ENCODE results near the gene FBXO21. TPM values are rescaled to one million over a fixed set of nuclear protein-coding genes. Genes with fewer than 3 reads are reported as not detected.

FBXO21 gene
- total and polyA plus RNA-seq, 2 experiments from 2014 or later = 46.3 to 84.2 TPM

DNA sequence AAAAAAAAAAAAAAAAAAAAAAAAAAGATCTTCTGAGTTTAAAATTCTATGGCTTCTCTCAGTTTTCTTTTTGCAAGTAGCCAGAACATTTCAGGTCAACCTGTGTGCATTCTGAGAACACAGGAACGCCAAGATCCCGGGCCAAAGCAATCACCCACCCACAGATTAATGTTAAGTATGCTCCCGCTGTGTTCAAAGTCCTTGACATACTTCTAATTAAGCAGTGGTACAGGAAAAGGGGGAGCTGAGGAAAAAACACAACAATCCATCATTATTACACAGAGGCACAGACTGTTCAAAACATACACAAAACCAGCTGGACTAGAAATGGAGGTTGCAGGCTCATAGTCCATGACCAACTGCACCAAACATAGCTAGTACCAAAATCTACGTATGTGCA, 2.8 kb downstream of the FBXO21 start:
- Histone ChIP-seq H2AFZ (no peak overlapping the region), H3F3A (replicated peaks; ENCODE audit: low read depth) (no peaks in the 10 kb centered on the region), H3K4me1 (ENCODE audit: insufficient read depth) (peaks cover 13% of the 10 kb centered on the region), H3K4me2 (no peak overlapping the region), H3K27ac (ENCODE audit: low read depth) (no peak overlapping the region), H3K4me3 (no peak overlapping the region), H3K9me2 (ENCODE audit: insufficient read depth) (no peaks in the 10 kb centered on the region), H3K36me3 (ENCODE audit: insufficient read depth) (peaks cover 44% of the 10 kb centered on the region), H3K79me2 (replicated peaks; ENCODE audit: insufficient read depth) (peaks cover 63% of the 10 kb centered on the region), H4K20me1 (replicated peaks; ENCODE audit: insufficient read depth) (peaks cover 33% of the 10 kb centered on the region), H3K27me3 (ENCODE audit: insufficient read depth) (no peaks in the 10 kb centered on the region)
- Mint-ChIP-seq H3K27me3 (ENCODE audit: insufficient read depth, low read depth, poor library complexity) (peaks cover 7% of the 10 kb centered on the region), H3K4me1 (peaks cover 22% of the 10 kb centered on the region), H3K4me3 (no peak overlapping the region; the same call in 2 of the 3 replicates), H3K36me3 (ENCODE audit: low read depth) (peaks cover 47% of the 10 kb centered on the region), H3K9me3 (no peaks in the 10 kb centered on the region), H3K27ac (no peak overlapping the region)
- ATAC-seq = no peak
- DNase-seq (ENCODE audit: low spot score) = no peak
- TF ChIP-seq NANOG (IDR thresholded peaks at IDR 0.05; ENCODE audit: borderline replicate concordance) = no peak
- no peak for TF ChIP-seq STAT1 (IDR thresholded peaks at IDR 0.05; ENCODE audit: unreplicated experiment)
- no peak for TF ChIP-seq ZNF114 (CRISPR knock-in tag; IDR thresholded peaks at IDR 0.05)
- TF ChIP-seq, protein P1, sequence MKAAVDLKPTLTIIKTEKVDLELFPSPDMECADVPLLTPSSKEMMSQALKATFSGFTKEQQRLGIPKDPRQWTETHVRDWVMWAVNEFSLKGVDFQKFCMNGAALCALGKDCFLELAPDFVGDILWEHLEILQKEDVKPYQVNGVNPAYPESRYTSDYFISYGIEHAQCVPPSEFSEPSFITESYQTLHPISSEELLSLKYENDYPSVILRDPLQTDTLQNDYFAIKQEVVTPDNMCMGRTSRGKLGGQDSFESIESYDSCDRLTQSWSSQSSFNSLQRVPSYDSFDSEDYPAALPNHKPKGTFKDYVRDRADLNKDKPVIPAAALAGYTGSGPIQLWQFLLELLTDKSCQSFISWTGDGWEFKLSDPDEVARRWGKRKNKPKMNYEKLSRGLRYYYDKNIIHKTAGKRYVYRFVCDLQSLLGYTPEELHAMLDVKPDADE (IDR thresholded peaks at IDR 0.05) = no peak
- TF ChIP-seq, protein P2, sequence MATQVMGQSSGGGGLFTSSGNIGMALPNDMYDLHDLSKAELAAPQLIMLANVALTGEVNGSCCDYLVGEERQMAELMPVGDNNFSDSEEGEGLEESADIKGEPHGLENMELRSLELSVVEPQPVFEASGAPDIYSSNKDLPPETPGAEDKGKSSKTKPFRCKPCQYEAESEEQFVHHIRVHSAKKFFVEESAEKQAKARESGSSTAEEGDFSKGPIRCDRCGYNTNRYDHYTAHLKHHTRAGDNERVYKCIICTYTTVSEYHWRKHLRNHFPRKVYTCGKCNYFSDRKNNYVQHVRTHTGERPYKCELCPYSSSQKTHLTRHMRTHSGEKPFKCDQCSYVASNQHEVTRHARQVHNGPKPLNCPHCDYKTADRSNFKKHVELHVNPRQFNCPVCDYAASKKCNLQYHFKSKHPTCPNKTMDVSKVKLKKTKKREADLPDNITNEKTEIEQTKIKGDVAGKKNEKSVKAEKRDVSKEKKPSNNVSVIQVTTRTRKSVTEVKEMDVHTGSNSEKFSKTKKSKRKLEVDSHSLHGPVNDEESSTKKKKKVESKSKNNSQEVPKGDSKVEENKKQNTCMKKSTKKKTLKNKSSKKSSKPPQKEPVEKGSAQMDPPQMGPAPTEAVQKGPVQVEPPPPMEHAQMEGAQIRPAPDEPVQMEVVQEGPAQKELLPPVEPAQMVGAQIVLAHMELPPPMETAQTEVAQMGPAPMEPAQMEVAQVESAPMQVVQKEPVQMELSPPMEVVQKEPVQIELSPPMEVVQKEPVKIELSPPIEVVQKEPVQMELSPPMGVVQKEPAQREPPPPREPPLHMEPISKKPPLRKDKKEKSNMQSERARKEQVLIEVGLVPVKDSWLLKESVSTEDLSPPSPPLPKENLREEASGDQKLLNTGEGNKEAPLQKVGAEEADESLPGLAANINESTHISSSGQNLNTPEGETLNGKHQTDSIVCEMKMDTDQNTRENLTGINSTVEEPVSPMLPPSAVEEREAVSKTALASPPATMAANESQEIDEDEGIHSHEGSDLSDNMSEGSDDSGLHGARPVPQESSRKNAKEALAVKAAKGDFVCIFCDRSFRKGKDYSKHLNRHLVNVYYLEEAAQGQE (IDR thresholded peaks at IDR 0.05; ENCODE audit: unreplicated experiment) = no peak
- TF ChIP-seq JUNB (IDR thresholded peaks at IDR 0.05; ENCODE audit: unreplicated experiment) = no peak
- TF ChIP-seq, protein P3, sequence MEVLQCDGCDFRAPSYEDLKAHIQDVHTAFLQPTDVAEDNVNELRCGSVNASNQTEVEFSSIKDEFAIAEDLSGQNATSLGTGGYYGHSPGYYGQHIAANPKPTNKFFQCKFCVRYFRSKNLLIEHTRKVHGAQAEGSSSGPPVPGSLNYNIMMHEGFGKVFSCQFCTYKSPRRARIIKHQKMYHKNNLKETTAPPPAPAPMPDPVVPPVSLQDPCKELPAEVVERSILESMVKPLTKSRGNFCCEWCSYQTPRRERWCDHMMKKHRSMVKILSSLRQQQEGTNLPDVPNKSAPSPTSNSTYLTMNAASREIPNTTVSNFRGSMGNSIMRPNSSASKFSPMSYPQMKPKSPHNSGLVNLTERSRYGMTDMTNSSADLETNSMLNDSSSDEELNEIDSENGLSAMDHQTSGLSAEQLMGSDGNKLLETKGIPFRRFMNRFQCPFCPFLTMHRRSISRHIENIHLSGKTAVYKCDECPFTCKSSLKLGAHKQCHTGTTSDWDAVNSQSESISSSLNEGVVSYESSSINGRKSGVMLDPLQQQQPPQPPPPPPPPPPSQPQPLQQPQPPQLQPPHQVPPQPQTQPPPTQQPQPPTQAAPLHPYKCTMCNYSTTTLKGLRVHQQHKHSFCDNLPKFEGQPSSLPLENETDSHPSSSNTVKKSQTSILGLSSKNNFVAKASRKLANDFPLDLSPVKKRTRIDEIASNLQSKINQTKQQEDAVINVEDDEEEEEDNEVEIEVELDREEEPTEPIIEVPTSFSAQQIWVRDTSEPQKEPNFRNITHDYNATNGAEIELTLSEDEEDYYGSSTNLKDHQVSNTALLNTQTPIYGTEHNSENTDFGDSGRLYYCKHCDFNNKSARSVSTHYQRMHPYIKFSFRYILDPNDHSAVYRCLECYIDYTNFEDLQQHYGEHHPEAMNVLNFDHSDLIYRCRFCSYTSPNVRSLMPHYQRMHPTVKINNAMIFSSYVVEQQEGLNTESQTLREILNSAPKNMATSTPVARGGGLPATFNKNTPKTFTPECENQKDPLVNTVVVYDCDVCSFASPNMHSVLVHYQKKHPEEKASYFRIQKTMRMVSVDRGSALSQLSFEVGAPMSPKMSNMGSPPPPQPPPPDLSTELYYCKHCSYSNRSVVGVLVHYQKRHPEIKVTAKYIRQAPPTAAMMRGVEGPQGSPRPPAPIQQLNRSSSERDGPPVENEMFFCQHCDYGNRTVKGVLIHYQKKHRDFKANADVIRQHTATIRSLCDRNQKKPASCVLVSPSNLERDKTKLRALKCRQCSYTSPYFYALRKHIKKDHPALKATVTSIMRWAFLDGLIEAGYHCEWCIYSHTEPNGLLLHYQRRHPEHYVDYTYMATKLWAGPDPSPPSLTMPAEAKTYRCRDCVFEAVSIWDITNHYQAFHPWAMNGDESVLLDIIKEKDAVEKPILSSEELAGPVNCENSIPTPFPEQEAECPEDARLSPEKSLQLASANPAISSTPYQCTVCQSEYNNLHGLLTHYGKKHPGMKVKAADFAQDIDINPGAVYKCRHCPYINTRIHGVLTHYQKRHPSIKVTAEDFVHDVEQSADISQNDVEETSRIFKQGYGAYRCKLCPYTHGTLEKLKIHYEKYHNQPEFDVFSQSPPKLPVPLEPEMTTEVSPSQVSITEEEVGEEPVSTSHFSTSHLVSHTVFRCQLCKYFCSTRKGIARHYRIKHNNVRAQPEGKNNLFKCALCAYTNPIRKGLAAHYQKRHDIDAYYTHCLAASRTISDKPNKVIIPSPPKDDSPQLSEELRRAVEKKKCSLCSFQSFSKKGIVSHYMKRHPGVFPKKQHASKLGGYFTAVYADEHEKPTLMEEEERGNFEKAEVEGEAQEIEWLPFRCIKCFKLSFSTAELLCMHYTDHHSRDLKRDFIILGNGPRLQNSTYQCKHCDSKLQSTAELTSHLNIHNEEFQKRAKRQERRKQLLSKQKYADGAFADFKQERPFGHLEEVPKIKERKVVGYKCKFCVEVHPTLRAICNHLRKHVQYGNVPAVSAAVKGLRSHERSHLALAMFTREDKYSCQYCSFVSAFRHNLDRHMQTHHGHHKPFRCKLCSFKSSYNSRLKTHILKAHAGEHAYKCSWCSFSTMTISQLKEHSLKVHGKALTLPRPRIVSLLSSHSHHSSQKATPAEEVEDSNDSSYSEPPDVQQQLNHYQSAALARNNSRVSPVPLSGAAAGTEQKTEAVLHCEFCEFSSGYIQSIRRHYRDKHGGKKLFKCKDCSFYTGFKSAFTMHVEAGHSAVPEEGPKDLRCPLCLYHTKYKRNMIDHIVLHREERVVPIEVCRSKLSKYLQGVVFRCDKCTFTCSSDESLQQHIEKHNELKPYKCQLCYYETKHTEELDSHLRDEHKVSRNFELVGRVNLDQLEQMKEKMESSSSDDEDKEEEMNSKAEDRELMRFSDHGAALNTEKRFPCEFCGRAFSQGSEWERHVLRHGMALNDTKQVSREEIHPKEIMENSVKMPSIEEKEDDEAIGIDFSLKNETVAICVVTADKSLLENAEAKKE (CRISPR knock-in tag; IDR thresholded peaks at IDR 0.05) = no peak
